Kidney (tissue), 14 donors: ENCODE results near the gene SHLD2. TPM values are rescaled to one million over a fixed set of nuclear protein-coding genes. Genes with fewer than 3 reads are reported as not detected.
"Not testable (repeated sequence)": the region's sequence is repeated elsewhere in the genome, so short reads cannot be mapped to it uniquely, and the experiment has no call there.

Experiments used
- DNase-seq, 5 donors: peaks; one replicate each; pipeline ENCODE4 v3.0.0-alpha.2; 2013 to 2020
- FAIRE-seq: peaks from 2 replicates; lab custom pipeline; 2012; peaks lifted over from hg19 to GRCh38; lab: Jason Lieb, UNC
- H3K27ac ChIP-seq, 2 donors: one replicate each; pipeline ENCODE4 v1.7.0; 2013; ENCODE audit warnings: low read depth in 2 of 2, low read length in 2 of 2, inconsistent platforms in 1 of 2
- H3K27me3 ChIP-seq: one replicate; pipeline ENCODE4 v1.7.1; 2013; ENCODE audit warnings: low read length, inconsistent platforms; ENCODE audit not compliant: control insufficient read depth, insufficient read depth
- H3K36me3 ChIP-seq, 3 donors: one replicate each; pipeline versions ENCODE4 v1.7.0 to v1.7.1; 2013; ENCODE audit warnings: low read length in 3 of 3, control low read depth in 1 of 3, inconsistent platforms in 1 of 3; ENCODE audit not compliant: insufficient read depth in 3 of 3, control insufficient read depth in 2 of 3
- H3K4me1 ChIP-seq, 3 donors: one replicate each; pipeline versions ENCODE4 v1.7.0 to v1.7.1; 2013; ENCODE audit warnings: low read length in 3 of 3, inconsistent platforms in 1 of 3, low read depth in 1 of 3; ENCODE audit not compliant: control insufficient read depth in 2 of 3, insufficient read depth in 2 of 3
- H3K4me3 ChIP-seq, 3 donors: one replicate each; pipeline versions ENCODE4 v1.7.0 to v1.8.1; 2013; ENCODE audit warnings: low read length in 3 of 3, control low read depth in 1 of 3, inconsistent platforms in 1 of 3
- H3K9ac ChIP-seq, 3 donors: one replicate each; pipeline versions ENCODE4 v1.7.0 to v1.7.1; 2013; ENCODE audit warnings: low read length in 3 of 3, control low read depth in 1 of 3, inconsistent platforms in 1 of 3
- H3K9me3 ChIP-seq, 3 donors: one replicate each; pipeline versions ENCODE4 v1.7.0 to v1.7.1; 2013; ENCODE audit warnings: low read length in 3 of 3, control low read depth in 1 of 3, inconsistent platforms in 1 of 3; ENCODE audit not compliant: control insufficient read depth in 2 of 3, insufficient read depth in 1 of 3
- CTCF ChIP-seq: IDR thresholded peaks from 3 replicates; pipeline ENCODE4 v1.5.1; 2012; ENCODE audit warnings: mild to moderate bottlenecking, moderate library complexity, borderline replicate concordance; ENCODE audit not compliant: insufficient read depth; ENCODE audit errors: extremely low read depth
- intact Hi-C: fragments of 100-400 bp; cut with DNase I; formaldehyde crosslinking; loops from one replicate; pipeline ENCODE4 v1.11.1; 2022
- polyA plus RNA-seq: library from polyadenylated mRNA; stranded (reverse); fragments of 350-450 nt; fragmentation: Illumina TruSeq; extraction: RNeasy Lipid Tissue Mini Kit (QIAGEN cat#74804); gene quantifications from one replicate; pipeline ENCODE4 v1.2.3, GENCODE V29; 2014; ENCODE audit warnings: low read depth, low replicate concordance; ENCODE audit not compliant: insufficient read depth
- total RNA-seq: library from RNA; stranded (reverse); fragmentation: NEBNext Ultra II Directional; extraction: Animal tissue kit (Norgen Biotek cat#: 25700); gene quantifications from one replicate; pipeline ENCODE4 v1.2.1, GENCODE V29; 2021
- donor health status: control.
- donor health status: control.
- donor health status: control.
- donor health status: control.
- donor health status: control.
- donor health status: DM: yes; HTN: yes; CAD: no.
- donor health status: Normal renal cell carcinoma (clear cell type).

SHLD2 gene
- total and polyA plus RNA-seq, 2 donors from 2014 or later: 25.9 to 36.9 TPM

GRCh38 chr10:87101996-87102395 lies 7.0 kb downstream of the SHLD2 start:
- FAIRE-seq: no peak
- intact Hi-C loops: no loop called here
- no peak overlapping the region for H3K4me3 ChIP-seq

GRCh38 chr10:87104727-87105126 lies 9.7 kb downstream of the SHLD2 start:
- H3K27me3 ChIP-seq, intact Hi-C loops, DNase-seq, H3K4me1 ChIP-seq, FAIRE-seq, H3K9ac ChIP-seq, H3K27ac ChIP-seq, H3K9me3 ChIP-seq, H3K4me3 ChIP-seq: not testable (repeated sequence)
- H3K36me3 ChIP-seq: peaks cover 3 to 17% (median 7%) of the 10 kb centered on the region in 3 donors

More at GRCh38 chr10:87101996-87102395, 7.0 kb downstream of the SHLD2 start:
- H3K9ac ChIP-seq: no peak overlapping the region
- DNase-seq: no peak
- no peaks in the 10 kb centered on the region for H3K4me1 ChIP-seq
- no peaks in the 10 kb centered on the region for H3K9me3 ChIP-seq
- no peak overlapping the region for H3K27ac ChIP-seq
- H3K36me3 ChIP-seq: peaks cover 3 to 8% (median 5%) of the 10 kb centered on the region in 3 donors
- no peaks in the 10 kb centered on the region for H3K27me3 ChIP-seq
- no peak for TF ChIP-seq CTCF

GRCh38 chr10:87105446-87106124 lies 10.6 kb downstream of the SHLD2 start:
- FAIRE-seq (no peak), DNase-seq (no peak)
- no peak overlapping the region for H3K27ac ChIP-seq
- H3K36me3 ChIP-seq: peaks cover 3 to 18% (median 7%) of the 10 kb centered on the region in 3 donors
- H3K27me3 ChIP-seq: no peaks in the 10 kb centered on the region
- no peaks in the 10 kb centered on the region for H3K4me1 ChIP-seq
- H3K4me3 ChIP-seq: no peak overlapping the region
- no peak overlapping the region for H3K9ac ChIP-seq
- intact Hi-C loops: no loop called here
- TF ChIP-seq CTCF: no peak
- no peaks in the 10 kb centered on the region for H3K9me3 ChIP-seq

GRCh38 chr10:87118122-87118521 lies 23.1 kb downstream of the SHLD2 start:
- DNase-seq, H3K27ac ChIP-seq, H3K27me3 ChIP-seq, intact Hi-C loops, H3K9ac ChIP-seq, FAIRE-seq, H3K4me1 ChIP-seq, H3K4me3 ChIP-seq, H3K36me3 ChIP-seq, H3K9me3 ChIP-seq: not testable (repeated sequence)

- FAIRE-seq, H3K9me3 ChIP-seq, H3K4me3 ChIP-seq, DNase-seq, H3K4me1 ChIP-seq, H3K36me3 ChIP-seq, H3K27ac ChIP-seq, H3K9ac ChIP-seq, H3K27me3 ChIP-seq, intact Hi-C loops: not testable (repeated sequence)
These were observed 24.0 kb downstream of the SHLD2 start for GRCh38 chr10:87119029-87119428.

- H3K4me3 ChIP-seq, H3K36me3 ChIP-seq, FAIRE-seq, H3K9ac ChIP-seq, H3K9me3 ChIP-seq, intact Hi-C loops, H3K4me1 ChIP-seq, H3K27me3 ChIP-seq, H3K27ac ChIP-seq, DNase-seq: not testable (repeated sequence)
These were observed 28.3 kb downstream of the SHLD2 start for GRCh38 chr10:87123351-87123750.

GRCh38 chr10:87127048-87127447 lies 32.0 kb downstream of the SHLD2 start:
- H3K4me3 ChIP-seq, FAIRE-seq, H3K36me3 ChIP-seq, intact Hi-C loops, DNase-seq, H3K9ac ChIP-seq, H3K27ac ChIP-seq, H3K4me1 ChIP-seq, H3K27me3 ChIP-seq, H3K9me3 ChIP-seq: not testable (repeated sequence)
